Neural progenitor cell (in vitro differentiated cells): ENCODE data around the gene PRPF38A. TPM values are rescaled to one million over a fixed set of nuclear protein-coding genes. Genes with fewer than 3 reads are reported as not detected.

ENCODE experiments used
- DNase-seq: peaks from one replicate; pipeline ENCODE4 v3.0.0-alpha.2; 2016; ENCODE audit warnings: low spot score
- H2AFZ ChIP-seq: fragments of 200-600 bp; sonication (generic); replicated peaks from 2 replicates; pipeline ENCODE4 v1.6.1; 2016; ENCODE audit warnings: antibody characterized with exemption
- H3F3A ChIP-seq: fragments of 200-600 bp; sonication (generic); 2 replicates; pipeline ENCODE4 v1.6.1; 2016; ENCODE audit warnings: antibody characterized with exemption, low read depth
- H3K27ac ChIP-seq: fragments of 200-600 bp; sonication (generic); 2 replicates; pipeline ENCODE4 v1.5.1; 2016; ENCODE audit warnings: mild to moderate bottlenecking
- H3K27me3 ChIP-seq: fragments of 200-600 bp; sonication (generic); 2 replicates; pipeline ENCODE4 v1.6.1; 2016; ENCODE audit warnings: mild to moderate bottlenecking, moderate library complexity
- H3K36me3 ChIP-seq: fragments of 200-600 bp; sonication (generic); 2 replicates; pipeline ENCODE4 v1.5.1; 2016
- H3K4me1 ChIP-seq: fragments of 200-600 bp; sonication (generic); 2 replicates; pipeline ENCODE4 v1.6.1; 2016; ENCODE audit warnings: mixed run types
- H3K4me2 ChIP-seq: fragments of 200-600 bp; sonication (generic); 2 replicates; pipeline ENCODE4 v1.6.1; 2016
- H3K4me3 ChIP-seq: fragments of 200-600 bp; sonication (generic); 2 replicates; pipeline ENCODE4 v1.5.1; 2016
- H3K79me2 ChIP-seq: fragments of 200-600 bp; sonication (generic); 2 replicates; pipeline ENCODE4 v1.6.1; 2016; ENCODE audit warnings: low read depth
- H3K9ac ChIP-seq: fragments of 200-600 bp; sonication (generic); 2 replicates; pipeline ENCODE4 v1.6.1; 2016
- H3K9me3 ChIP-seq: fragments of 200-600 bp; sonication (generic); 2 replicates; pipeline ENCODE4 v1.5.1; 2016; ENCODE audit warnings: low read depth
- H4K20me1 ChIP-seq: fragments of 200-600 bp; sonication (generic); 2 replicates; pipeline ENCODE4 v1.6.1; 2016; ENCODE audit warnings: low read depth
- H3K27ac Mint-ChIP-seq: 3 replicates; pipeline ENCODE4 v1.8.0; 2021; ENCODE audit warnings: mixed read lengths
- H3K27me3 Mint-ChIP-seq: 2 replicates; pipeline ENCODE4 v1.8.0; 2022; ENCODE audit warnings: low read depth, mild to moderate bottlenecking, inconsistent platforms, moderate library complexity, mixed read lengths; ENCODE audit not compliant: insufficient read depth
- H3K36me3 Mint-ChIP-seq: 3 replicates; pipeline ENCODE4 v1.8.0; 2021; ENCODE audit warnings: mixed read lengths
- H3K4me1 Mint-ChIP-seq: 3 replicates; pipeline ENCODE4 v1.8.0; 2021; ENCODE audit warnings: mixed read lengths
- H3K4me3 Mint-ChIP-seq: 3 replicates; pipeline ENCODE4 v1.8.0; 2021; ENCODE audit warnings: mild to moderate bottlenecking, moderate library complexity, mixed read lengths
- H3K9me3 Mint-ChIP-seq: 3 replicates; pipeline ENCODE4 v1.8.0; 2020; ENCODE audit warnings: mixed read lengths
- EZH2 ChIP-seq: fragments of 200-600 bp; sonication (generic); IDR thresholded peaks from 2 replicates; pipeline ENCODE4 v1.6.1; 2017; ENCODE audit warnings: antibody characterized with exemption, mild to moderate bottlenecking, moderate library complexity
- EZH2phosphoT487 ChIP-seq: fragments of 200-600 bp; sonication (generic); IDR thresholded peaks from 2 replicates; pipeline ENCODE4 v1.6.1; 2017; ENCODE audit warnings: antibody characterized with exemption
- total RNA-seq: library from RNA; depleted of rRNA; stranded (reverse); fragments of >200 nt; gene quantifications from 2 replicates; pipeline ENCODE4 v1.2.3, GENCODE V29; 2015; ENCODE audit warnings: low replicate concordance
- TF ChIP-seq, protein P1 (sequence below): fragments of 200-600 bp; sonication (generic); IDR thresholded peaks from 2 replicates; pipeline ENCODE4 v1.5.1; 2017; ENCODE audit warnings: antibody characterized with exemption, mild to moderate bottlenecking

PRPF38A gene
- total RNA-seq, 1 donor from 2014 or later = 45.9 TPM

DNA sequence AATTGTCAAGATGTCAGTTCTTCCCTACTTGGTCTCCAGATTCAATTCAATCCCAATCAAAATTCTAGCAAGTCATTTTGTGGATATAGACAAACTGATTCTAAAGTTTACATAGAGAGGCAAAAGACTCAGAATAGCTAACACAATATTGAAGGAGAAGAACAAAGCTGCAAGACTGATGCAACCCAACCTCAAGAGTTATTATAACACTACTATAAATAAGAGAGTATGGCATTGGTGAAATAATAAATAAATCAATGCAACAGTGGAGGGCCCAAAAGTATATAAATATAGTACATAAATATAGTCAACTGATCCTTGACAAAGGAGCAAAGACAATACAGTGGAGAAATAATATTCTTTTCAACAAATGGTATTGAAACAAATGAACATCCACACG is 49.7 kb downstream of the PRPF38A start:
- Histone ChIP-seq H3K27ac (no peak overlapping the region), H3K27me3 (no peaks in the 10 kb centered on the region), H2AFZ (no peak overlapping the region), H3K9me3 (no peaks in the 10 kb centered on the region), H3K4me2 (no peak overlapping the region), H3K4me3 (no peak overlapping the region), H3K9ac (no peak overlapping the region), H4K20me1 (no peaks in the 10 kb centered on the region), H3K4me1 (no peaks in the 10 kb centered on the region), H3K79me2 (peaks cover 9% of the 10 kb centered on the region), H3F3A (no peaks in the 10 kb centered on the region), H3K36me3 (no peaks in the 10 kb centered on the region)
- DNase-seq = no peak
- Mint-ChIP-seq H3K4me1 (no peaks in the 10 kb centered on the region), H3K27ac (no peak overlapping the region), H3K27me3 (no peaks in the 10 kb centered on the region), H3K9me3 (no peaks in the 10 kb centered on the region), H3K36me3 (peaks cover 38% of the 10 kb centered on the region), H3K4me3 (no peak overlapping the region)
- TF ChIP-seq, protein P1, sequence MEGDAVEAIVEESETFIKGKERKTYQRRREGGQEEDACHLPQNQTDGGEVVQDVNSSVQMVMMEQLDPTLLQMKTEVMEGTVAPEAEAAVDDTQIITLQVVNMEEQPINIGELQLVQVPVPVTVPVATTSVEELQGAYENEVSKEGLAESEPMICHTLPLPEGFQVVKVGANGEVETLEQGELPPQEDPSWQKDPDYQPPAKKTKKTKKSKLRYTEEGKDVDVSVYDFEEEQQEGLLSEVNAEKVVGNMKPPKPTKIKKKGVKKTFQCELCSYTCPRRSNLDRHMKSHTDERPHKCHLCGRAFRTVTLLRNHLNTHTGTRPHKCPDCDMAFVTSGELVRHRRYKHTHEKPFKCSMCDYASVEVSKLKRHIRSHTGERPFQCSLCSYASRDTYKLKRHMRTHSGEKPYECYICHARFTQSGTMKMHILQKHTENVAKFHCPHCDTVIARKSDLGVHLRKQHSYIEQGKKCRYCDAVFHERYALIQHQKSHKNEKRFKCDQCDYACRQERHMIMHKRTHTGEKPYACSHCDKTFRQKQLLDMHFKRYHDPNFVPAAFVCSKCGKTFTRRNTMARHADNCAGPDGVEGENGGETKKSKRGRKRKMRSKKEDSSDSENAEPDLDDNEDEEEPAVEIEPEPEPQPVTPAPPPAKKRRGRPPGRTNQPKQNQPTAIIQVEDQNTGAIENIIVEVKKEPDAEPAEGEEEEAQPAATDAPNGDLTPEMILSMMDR = no peak
- TF ChIP-seq EZH2 (no peak), EZH2phosphoT487 (no peak)

DNA sequence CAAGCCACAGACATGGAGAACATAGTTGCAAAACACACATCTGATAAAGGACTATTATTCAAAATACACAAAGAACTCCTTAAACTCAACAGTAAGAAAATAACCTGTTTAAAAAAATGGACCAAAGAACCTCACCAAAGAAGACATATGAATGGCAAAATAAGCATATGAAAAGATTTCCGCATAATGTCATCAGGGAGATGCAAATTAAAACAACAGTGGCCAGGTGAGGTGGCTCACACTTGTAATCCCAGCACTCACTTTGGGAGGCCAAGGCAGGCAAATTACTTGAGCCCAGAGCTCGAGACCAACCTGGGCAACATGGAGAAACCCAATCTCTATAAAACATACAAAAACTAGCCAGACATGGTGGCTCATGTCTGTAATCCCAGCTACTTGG is 50.4 kb downstream of the PRPF38A start:
- Histone ChIP-seq H3K79me2 (peaks cover 9% of the 10 kb centered on the region), H4K20me1 (no peaks in the 10 kb centered on the region), H3K9me3 (no peaks in the 10 kb centered on the region), H3K27ac (no peak overlapping the region), H3F3A (no peaks in the 10 kb centered on the region), H3K9ac (no peak overlapping the region), H3K4me3 (no peak overlapping the region), H3K4me1 (no peaks in the 10 kb centered on the region), H3K36me3 (no peaks in the 10 kb centered on the region), H3K27me3 (no peaks in the 10 kb centered on the region), H2AFZ (no peak overlapping the region), H3K4me2 (no peak overlapping the region)
- Mint-ChIP-seq H3K27ac (no peak overlapping the region), H3K36me3 (peaks cover 38% of the 10 kb centered on the region), H3K9me3 (no peaks in the 10 kb centered on the region), H3K27me3 (no peaks in the 10 kb centered on the region), H3K4me3 (no peak overlapping the region), H3K4me1 (no peaks in the 10 kb centered on the region)
- TF ChIP-seq EZH2phosphoT487 (no peak), EZH2 (no peak)
- TF ChIP-seq, protein P1 = no peak
- DNase-seq = no peak

DNA sequence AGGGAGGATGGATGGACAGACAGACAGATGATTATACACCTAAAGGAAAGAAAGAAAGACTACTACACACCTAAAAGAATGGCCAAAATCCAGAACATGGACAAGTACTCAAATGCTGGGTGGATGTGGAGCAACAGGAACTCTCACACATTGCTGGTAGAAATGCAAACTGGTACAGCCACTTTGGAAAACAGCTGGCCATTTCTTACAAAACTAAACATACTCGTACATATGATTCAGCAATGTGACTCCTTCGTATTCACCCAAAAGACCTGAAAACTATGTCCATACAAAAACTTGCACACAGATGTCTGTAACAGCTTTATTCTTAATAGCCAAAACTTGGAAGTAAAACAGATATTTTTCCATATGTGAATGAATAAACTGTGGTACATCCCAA is 51.3 kb downstream of the PRPF38A start:
- Histone ChIP-seq H3K4me2 (no peak overlapping the region), H3K36me3 (no peaks in the 10 kb centered on the region), H3K27me3 (no peaks in the 10 kb centered on the region), H2AFZ (no peak overlapping the region), H4K20me1 (no peaks in the 10 kb centered on the region), H3K4me3 (no peak overlapping the region), H3K27ac (no peak overlapping the region), H3K9me3 (no peaks in the 10 kb centered on the region), H3F3A (no peaks in the 10 kb centered on the region), H3K4me1 (no peaks in the 10 kb centered on the region), H3K9ac (no peak overlapping the region), H3K79me2 (peaks cover 4% of the 10 kb centered on the region)
- H3K27me3 Mint-ChIP-seq = no peaks in the 10 kb centered on the region
- no peak overlapping the region for H3K27ac Mint-ChIP-seq
- no peak for DNase-seq
- no peak overlapping the region for H3K4me3 Mint-ChIP-seq
- H3K9me3 Mint-ChIP-seq = no peaks in the 10 kb centered on the region
- peaks cover 40% of the 10 kb centered on the region for H3K36me3 Mint-ChIP-seq
- H3K4me1 Mint-ChIP-seq = no peaks in the 10 kb centered on the region
- TF ChIP-seq, protein P1 = no peak
- no peak for TF ChIP-seq EZH2phosphoT487
- no peak for TF ChIP-seq EZH2

DNA sequence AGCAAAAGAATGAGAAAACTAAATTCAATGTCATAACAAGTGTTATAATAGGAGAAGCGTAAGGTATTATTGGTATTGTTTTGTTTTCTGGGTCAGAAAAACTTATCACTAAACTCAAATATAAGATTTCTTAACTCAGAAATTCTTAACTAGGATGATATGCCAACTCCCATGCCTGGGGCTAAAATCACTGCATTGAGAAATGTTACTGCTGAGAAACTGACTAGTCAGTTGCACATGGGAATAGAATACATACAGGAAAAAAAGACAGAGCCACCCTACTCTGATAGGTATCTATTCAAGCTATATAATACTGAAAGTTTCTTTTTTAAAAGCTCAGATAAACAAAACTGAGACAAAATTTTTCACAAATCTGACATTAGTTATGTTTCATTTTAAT is 56.3 kb downstream of the PRPF38A start:
- no peak overlapping the region for H3K4me3 ChIP-seq

More for the DNA sequence above, 56.3 kb downstream of the PRPF38A start:
- H2AFZ ChIP-seq = no peak overlapping the region
- Mint-ChIP-seq H3K9me3 (no peaks in the 10 kb centered on the region), H3K27ac (no peak overlapping the region), H3K4me3 (no peak overlapping the region), H3K27me3 (no peaks in the 10 kb centered on the region), H3K36me3 (peaks cover 26% of the 10 kb centered on the region), H3K4me1 (no peaks in the 10 kb centered on the region)
- no peak overlapping the region for H3K9ac ChIP-seq
- H4K20me1 ChIP-seq = peaks cover 4% of the 10 kb centered on the region
- DNase-seq = no peak
- H3K36me3 ChIP-seq = peaks cover 4% of the 10 kb centered on the region
- H3K79me2 ChIP-seq = no peaks in the 10 kb centered on the region
- no peaks in the 10 kb centered on the region for H3K27me3 ChIP-seq
- TF ChIP-seq, protein P1 = no peak
- TF ChIP-seq EZH2 = no peak
- no peak overlapping the region for H3K4me2 ChIP-seq
- no peaks in the 10 kb centered on the region for H3K4me1 ChIP-seq
- no peaks in the 10 kb centered on the region for H3F3A ChIP-seq
- H3K27ac ChIP-seq = no peak overlapping the region
- no peaks in the 10 kb centered on the region for H3K9me3 ChIP-seq
